Stimulated activated CD8-positive, alpha-beta memory T cell treated with anti-CD3 and anti-CD28 coated beads, Interleukin-7, amount 100 ng/mL, for 4 hours (primary cell): ENCODE data around the gene ZNF648.
"Not testable (repeated sequence)": the region's sequence is repeated elsewhere in the genome, so short reads cannot be mapped to it uniquely, and the experiment has no call there.

ENCODE experiments used
- DNase-seq, 2 donors: peaks; one replicate each; pipeline ENCODE4 v3.0.0-alpha.2; 2020; ENCODE audit warnings: low read depth in 2 of 2

Gene ZNF648

DNA sequence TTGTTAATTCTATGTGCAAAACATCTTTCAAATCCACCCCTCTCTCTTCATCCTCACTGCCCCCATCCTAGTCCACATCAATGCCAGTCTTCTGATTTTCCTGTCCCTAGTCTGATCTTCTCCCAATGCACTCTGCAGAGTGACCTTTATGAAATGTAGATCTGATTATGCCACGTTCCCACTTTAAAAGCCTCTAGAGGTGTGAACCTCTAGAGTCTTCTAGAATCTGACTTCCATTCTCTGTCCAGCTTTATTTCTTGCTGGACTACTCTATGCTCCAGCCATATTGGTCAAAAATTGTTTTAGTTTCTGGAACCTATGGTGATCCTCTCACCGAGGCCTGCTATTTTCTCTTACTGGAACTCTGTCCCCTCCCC, 32.5 kb downstream of the ZNF648 start:
- DNase-seq, result no peak

DNA sequence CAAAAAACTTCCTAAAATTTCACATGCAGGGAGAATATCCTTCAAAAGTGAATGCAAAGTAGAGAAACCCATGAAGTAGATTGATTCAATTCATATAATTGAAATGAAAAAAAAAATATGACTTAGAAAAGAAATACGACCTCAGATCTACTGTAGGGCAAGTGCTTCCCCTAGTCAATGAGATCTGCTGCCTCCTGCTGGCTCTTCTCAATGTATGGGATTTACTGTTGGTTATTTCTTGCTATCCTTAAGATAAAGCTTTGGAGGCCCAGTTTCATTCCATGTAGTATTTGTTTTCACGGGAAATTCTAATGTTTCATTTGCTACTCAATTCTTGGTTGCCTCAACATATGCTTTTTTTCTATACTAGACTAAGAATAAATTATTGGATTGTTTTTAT, 46.2 kb downstream of the ZNF648 start:
- no peak for DNase-seq

DNA sequence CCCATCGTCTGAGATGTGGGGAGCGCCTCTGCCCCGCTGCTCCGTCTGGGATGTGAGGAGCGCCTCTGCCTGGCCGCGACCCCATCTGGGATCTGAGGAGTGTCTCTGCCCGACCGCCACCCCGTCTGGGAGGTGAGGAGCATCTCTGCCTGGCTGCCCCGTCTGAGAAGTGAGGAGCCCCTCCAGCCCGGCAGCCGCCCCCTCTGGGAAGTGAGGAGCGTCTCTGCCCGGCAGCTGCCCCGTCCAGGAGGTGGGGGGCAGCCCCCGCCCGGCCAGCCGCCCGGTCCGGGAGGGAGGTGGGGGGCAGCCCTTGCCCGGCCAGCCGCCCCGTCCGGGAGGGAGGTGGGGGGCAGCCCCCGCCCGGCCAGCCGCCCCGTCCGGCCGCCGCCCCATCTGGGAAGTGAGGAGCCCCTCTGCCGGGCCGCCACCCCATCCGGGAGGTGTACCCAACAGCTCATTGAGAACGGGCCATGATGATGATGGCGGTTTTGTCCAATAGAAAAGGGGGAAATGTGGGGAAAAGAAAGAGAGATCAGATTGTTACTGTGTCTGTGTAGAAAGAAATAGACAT, 50.6 kb downstream of the ZNF648 start:
- DNase-seq, result not testable (repeated sequence)

DNA sequence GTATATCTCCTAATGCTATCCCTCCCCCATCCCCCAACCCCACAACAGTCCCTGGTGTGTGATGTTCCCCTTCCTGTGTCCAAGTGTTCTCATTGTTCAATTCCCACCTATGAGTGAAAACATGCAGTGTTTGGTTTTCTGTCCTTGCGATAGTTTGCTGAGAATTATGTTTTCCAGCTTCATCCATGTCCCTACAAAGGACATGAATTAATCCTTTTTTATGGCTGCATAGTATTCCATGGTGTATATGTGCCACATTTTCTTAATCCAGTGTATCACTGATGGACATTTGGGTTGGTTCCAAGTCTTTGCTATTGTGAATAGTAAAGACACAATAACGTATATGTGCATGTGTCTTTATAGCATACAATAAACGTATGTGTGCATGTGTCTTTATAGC, 56.1 kb downstream of the ZNF648 start:
- DNase-seq, result not testable (repeated sequence)

DNA sequence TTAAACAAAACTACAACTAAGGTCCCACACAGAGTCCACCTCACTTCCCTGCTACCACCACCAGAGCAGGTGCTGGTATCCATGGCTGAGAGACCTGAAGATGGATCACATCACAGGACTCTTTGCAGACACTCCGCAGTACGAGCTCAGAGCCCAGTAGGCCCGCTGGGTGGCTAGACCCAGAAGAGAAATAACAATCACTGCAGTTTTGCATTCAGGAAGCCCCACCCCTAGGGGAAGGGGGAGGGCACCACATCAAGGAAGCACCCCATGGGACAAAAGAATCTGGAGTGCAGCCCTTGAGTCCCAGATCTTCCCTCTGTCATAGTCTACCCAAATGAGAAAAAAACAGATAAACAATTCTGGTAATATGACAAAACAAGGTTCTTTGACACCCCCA, 56.9 kb downstream of the ZNF648 start:
- DNase-seq, result no peak
